ENCODE data around the gene BCL2L15.

Gene BCL2L15

GRCh38 chr1:113904674-113905434 lies 17.5 kb upstream of the BCL2L15 start, which contains the start of the genes AP4B1 and DCLRE1B:
Gene AP4B1, minus strand, starts transcription at chr1:113904799. Its CDS starts 82 bp downstream, at chr1:113904717.
Gene DCLRE1B, plus strand, starts transcription at chr1:113905326. Its CDS starts 261 bp downstream, at chr1:113905587.
- peak; percentile 98 for DNase-seq

- DNase-seq: no peak
Observed at GRCh38 chr1:113904293-113904673, 16.9 kb upstream of the BCL2L15 start.

GRCh38 chr1:113903501-113904292 lies 16.3 kb upstream of the BCL2L15 start:
- DNase-seq: no peak

DNA sequence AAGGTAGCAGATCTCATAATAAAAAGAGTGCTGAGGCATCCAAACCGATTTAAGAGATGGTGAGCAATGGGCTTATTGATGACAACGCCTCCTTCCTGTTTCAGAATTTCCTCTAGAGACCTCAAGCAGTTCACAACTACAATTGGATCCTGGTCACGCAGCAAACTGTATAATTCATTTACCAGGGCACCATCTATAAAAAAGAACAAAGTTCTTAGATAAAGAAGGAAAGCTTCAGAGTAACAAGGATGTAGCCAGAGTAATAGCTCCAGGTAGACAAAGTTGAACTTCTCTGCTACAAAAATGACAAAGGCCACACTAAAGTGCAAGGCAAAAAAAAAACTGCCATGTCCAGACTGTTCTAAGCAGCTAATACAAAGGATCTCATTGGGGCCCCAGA lies 13.8 kb upstream of the BCL2L15 start:
- DNase-seq: no peak

DNA sequence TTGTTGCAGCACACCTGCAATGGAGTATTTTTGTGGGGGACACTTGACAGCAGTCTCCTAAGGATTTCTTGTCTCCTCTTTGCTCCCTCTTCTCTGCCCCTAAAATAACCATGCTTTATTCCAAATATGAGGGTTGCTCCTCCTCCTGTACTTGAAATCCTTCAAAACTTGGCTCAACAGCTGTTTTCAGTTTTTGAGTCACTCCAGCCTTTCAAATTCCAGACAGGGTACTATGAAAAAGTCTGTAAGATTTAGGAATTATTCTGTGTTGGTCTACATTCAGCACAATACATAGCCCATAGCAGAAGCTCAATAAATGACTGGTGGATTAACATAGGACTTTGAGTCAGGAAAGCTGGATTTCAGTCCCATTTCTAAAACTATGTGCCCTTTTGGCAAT lies 11.7 kb upstream of the BCL2L15 start:
- DNase-seq: no peak

GRCh38 chr1:113898241-113898814 lies 10.9 kb upstream of the BCL2L15 start:
- no peak for DNase-seq

GRCh38 chr1:113895961-113896360 lies 8.6 kb upstream of the BCL2L15 start:
- DNase-seq: no peak

DNA sequence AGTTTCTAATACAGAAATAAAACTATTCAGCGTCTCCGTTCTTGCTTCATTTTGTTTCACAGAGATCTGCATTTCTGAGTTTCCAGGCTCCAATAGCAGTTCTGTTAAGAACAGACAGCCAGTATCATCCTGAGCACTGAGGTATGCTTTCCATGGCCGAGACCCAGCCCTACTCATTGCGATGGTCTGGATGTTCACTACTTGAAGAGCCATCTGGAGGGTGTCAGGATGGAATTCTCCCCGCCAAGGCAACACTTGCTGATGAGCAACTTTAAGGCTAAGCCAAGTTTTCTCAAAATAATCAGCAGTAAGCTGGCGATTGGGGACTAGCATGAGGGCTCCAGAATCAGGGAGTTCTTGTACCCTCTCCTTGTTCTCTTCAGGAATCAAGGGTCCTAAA lies 7.7 kb upstream of the BCL2L15 start:
- no peak for DNase-seq

DNA sequence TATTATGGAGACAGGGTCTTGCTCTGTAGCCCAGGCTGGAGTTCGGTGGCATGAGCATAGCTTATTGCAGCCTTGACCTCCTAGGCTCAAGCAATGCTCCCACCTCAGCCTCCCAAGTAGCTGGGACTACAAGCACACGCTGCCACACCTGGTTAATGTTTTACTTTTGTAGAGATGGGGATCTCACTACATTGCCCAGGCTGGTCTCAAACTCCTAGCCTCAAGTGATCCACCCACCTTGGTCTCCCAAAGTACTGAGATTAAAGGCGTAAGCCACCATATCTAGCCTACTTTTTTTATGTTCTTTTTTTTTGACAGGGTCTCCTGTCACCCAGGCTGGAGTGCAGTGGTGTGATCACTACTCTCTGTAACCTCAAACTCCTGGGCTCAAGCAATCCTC lies 5.9 kb upstream of the BCL2L15 start:
- no peak for DNase-seq

DNA sequence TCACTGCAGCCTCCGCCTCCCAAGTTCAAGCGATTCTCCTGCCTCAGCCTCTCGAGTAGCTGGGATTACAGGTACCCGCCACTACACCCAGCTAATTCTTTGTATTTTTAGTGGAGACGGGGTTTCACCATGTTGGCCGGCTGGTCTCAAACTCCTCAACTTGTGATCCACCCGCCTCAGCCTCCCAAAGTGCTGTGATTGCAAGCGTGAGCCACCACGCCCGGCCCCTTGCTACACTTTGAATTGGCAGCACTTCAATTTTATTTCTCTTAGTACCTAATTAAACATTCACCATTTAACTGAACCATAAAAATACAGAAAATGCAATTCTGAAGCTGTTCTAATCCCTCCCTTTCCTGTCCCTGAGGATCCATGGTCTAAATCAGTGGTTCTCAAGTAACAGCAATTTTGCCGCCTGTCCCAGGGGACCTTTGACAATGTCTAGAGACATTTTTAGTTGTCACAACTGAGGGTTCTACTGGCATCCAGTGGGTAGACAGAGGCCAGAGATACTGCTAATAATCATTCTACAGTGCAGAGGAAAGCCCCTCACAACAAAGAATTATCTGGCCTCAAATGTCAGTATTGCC lies 4.3 kb upstream of the BCL2L15 start:
- DNase-seq: no peak

GRCh38 chr1:113890816-113891215 lies 3.4 kb upstream of the BCL2L15 start:
- DNase-seq: no peak

- no peak for DNase-seq
Observed at GRCh38 chr1:113886417-113887401, 672 bp downstream of the BCL2L15 start.

DNA sequence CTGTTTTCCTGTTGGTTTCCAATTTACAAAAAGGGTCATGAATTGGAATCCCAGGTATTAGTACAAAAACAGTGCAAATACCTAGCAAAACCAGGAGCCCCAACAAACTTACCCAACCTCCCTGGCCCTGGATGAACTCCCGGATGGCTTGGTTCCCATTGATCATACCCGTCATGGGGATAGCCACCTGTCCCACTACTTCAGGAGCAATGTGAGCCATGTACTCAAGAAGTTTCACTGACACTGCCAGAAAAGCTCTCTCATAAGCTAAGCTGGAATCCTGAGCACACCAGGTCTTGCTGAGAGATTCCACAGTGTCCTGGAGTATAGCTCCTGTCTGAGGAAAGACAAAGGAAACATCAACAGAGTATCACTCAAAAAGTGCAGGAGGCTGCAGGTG lies 5.7 kb downstream of the BCL2L15 start:
- no peak for DNase-seq

DNA sequence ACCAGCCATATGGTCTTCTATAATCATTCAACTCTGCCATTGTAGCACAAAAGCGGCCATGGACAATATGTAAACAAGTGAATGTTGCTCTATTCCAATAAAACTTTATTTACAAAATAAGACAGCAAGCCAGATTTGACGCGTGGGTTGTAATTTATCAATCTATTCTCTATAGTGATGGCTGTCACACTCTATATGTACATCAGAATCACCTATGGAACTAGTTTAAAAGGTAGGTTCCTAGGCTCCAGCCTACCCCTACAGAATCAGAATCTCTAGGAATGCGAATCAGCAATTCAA lies 7.7 kb downstream of the BCL2L15 start:
- no peak for DNase-seq

- no peak for DNase-seq
Observed at GRCh38 chr1:113876176-113876575, 11.2 kb downstream of the BCL2L15 start.

DNA sequence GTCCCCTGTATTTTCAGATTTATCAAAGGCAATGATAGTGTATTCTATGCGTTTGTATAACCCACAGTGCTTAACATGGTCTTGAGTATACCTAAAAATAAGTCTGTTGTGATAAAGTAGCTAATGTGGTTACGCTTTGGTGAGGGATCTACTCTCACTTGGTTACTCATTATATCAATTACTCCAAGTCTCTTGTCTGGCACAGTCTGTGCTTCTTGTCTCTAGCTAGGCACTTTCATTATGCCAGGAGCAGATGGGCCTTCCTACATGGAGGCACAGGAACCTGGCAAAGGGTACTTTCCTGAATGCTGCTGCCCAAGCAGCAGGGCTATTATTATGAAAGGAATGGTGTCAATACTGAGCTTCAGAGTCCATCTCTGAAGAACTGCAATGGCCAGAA lies 11.7 kb downstream of the BCL2L15 start:
- DNase-seq: no peak

GRCh38 chr1:113874012-113874879 lies 13.1 kb downstream of the BCL2L15 start:
- no peak for DNase-seq

- no peak for DNase-seq
Observed at GRCh38 chr1:113872219-113872935, 15.0 kb downstream of the BCL2L15 start.

GRCh38 chr1:113871597-113872113 lies 15.7 kb downstream of the BCL2L15 start, which contains the start of gene PTPN22:
Gene PTPN22, minus strand, starts transcription at chr1:113871712.
- DNase-seq: no peak

DNA sequence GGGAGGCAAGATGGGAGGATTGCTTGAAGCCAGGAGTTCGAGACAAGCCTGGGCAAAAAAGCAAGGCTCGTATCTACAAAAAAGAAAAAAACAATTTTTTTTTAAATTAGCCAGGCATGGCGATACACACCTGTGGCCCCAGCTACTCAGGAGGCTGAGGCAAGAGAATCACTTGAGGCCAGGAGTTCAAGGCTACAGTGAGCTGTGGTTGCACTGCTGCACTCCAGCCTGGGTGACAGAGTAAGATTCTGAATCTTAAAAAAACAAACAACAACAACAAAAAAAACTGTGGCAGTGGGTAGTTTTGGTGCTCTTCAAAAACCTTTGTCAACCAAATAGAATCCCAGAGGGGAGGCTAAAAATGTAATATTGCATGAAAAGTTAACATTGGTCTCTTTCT lies 16.6 kb downstream of the BCL2L15 start:
- no peak for DNase-seq
